Measurements from ENCODE around the gene PIGM.

GRCh38 chr1:160077486-160077885, 45.7 kb upstream of the PIGM start:
- TF ChIP-seq, protein P1, sequence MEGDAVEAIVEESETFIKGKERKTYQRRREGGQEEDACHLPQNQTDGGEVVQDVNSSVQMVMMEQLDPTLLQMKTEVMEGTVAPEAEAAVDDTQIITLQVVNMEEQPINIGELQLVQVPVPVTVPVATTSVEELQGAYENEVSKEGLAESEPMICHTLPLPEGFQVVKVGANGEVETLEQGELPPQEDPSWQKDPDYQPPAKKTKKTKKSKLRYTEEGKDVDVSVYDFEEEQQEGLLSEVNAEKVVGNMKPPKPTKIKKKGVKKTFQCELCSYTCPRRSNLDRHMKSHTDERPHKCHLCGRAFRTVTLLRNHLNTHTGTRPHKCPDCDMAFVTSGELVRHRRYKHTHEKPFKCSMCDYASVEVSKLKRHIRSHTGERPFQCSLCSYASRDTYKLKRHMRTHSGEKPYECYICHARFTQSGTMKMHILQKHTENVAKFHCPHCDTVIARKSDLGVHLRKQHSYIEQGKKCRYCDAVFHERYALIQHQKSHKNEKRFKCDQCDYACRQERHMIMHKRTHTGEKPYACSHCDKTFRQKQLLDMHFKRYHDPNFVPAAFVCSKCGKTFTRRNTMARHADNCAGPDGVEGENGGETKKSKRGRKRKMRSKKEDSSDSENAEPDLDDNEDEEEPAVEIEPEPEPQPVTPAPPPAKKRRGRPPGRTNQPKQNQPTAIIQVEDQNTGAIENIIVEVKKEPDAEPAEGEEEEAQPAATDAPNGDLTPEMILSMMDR (IDR thresholded peaks at IDR 0.05) = no peak
- no peak for TF ChIP-seq POLR2AphosphoS5 (IDR thresholded peaks at IDR 0.05)
- no peak for TF ChIP-seq POLR2A (IDR thresholded peaks at IDR 0.05)
